Measurements from ENCODE around the gene GNAL.

The GNAL gene

GRCh38 chr18:11724781-11725180, 35.7 kb downstream of the GNAL start:
- CTCF ChIA-PET = interaction anchor here (7.1 kb wide), 1 partner anchor 68 kb away, joined by 112 read pairs; no protein-coding TSS in a partner anchor
- POLR2A ChIA-PET = no interaction called here

DNA sequence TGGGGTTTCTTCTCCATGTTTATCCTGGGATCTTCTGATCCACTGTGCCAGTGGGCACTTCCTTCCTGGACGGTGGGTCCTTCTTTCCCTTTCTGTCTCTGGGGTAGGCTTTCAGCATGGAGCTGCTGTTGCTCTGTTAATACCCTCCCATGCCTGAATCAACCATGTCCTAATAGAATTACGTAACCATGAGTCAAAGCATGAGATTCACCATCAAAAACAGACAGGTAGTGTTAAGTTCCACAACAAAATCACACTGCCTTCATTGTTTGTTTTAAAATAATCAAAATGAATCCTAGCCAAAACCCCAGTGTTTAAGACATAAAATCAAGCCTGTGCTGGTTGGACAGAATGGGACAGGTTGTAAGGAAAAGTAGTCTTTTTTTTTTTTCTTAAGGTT, 37.5 kb downstream of the GNAL start:
- no peak overlapping the region for H3K27ac ChIP-seq (ENCODE audit: extremely low read depth, low read depth, low read length)
- no peaks in the 10 kb centered on the region for H3K9me3 ChIP-seq (ENCODE audit: control insufficient read depth, insufficient read depth, low read depth, low read length)
- no peaks in the 10 kb centered on the region for H3K4me1 ChIP-seq (ENCODE audit: control insufficient read depth, insufficient read depth, low read length)
- no peak overlapping the region for H3K4me3 ChIP-seq (ENCODE audit: low read depth, low read length)
- POLR2A ChIA-PET = no interaction called here
- no peaks in the 10 kb centered on the region for H3K36me3 ChIP-seq (ENCODE audit: control insufficient read depth in 2 of 2, insufficient read depth in 1 of 2, low read length in 2 of 2)
- no peak for TF ChIP-seq ZNF324 (tag by site-specific recombination; IDR thresholded peaks at IDR 0.05)
- TF ChIP-seq ZNF571 (tag by site-specific recombination; IDR thresholded peaks at IDR 0.05) = no peak
- no peak for TF ChIP-seq ZNF426 (tag by site-specific recombination; IDR thresholded peaks at IDR 0.05)
- TF ChIP-seq ZNF677 (tag by site-specific recombination; IDR thresholded peaks at IDR 0.05) = no peak
- TF ChIP-seq ZNF19 (tag by site-specific recombination; IDR thresholded peaks at IDR 0.05; ENCODE audit: low read depth) = no peak
- no peak for TF ChIP-seq GLI2 (tag by site-specific recombination; IDR thresholded peaks at IDR 0.05; ENCODE audit: borderline replicate concordance, low read depth)
- TF ChIP-seq ZFP41 (tag by site-specific recombination; IDR thresholded peaks at IDR 0.05; ENCODE audit: borderline replicate concordance) = no peak
- no peak for TF ChIP-seq SCRT2 (tag by site-specific recombination; IDR thresholded peaks at IDR 0.05)
- no peak for TF ChIP-seq YY1 (tag by site-specific recombination; IDR thresholded peaks at IDR 0.05)
- TF ChIP-seq ZNF211 (tag by site-specific recombination; IDR thresholded peaks at IDR 0.05; ENCODE audit: low read depth) = no peak
- no peak for TF ChIP-seq ZNF561 (tag by site-specific recombination; IDR thresholded peaks at IDR 0.05; ENCODE audit: borderline replicate concordance)
- TF ChIP-seq ZNF664 (tag by site-specific recombination; IDR thresholded peaks at IDR 0.05) = no peak
- no peak for TF ChIP-seq ZNF112 (tag by site-specific recombination; IDR thresholded peaks at IDR 0.05)
- TF ChIP-seq ZNF768 (tag by site-specific recombination; IDR thresholded peaks at IDR 0.05) = no peak
- CTCF ChIA-PET = interaction anchor here (1.0 to 7.1 kb wide), 6 partner anchors 15 to 312 kb away, joined by 3 to 112 read pairs (median 4); no protein-coding TSS in a partner anchor

More at GRCh38 chr18:11724781-11725180, 35.7 kb downstream of the GNAL start:
- Histone ChIP-seq H3K36me3 (ENCODE audit: control insufficient read depth in 2 of 2, insufficient read depth in 1 of 2, low read length in 2 of 2) (no peaks in the 10 kb centered on the region), H3K9me3 (ENCODE audit: control insufficient read depth, insufficient read depth, low read depth, low read length) (no peaks in the 10 kb centered on the region), H3K27ac (ENCODE audit: extremely low read depth, low read depth, low read length) (no peak overlapping the region), H3K4me1 (ENCODE audit: control insufficient read depth, insufficient read depth, low read length) (no peaks in the 10 kb centered on the region), H3K4me3 (ENCODE audit: low read depth, low read length) (no peak overlapping the region)
- TF ChIP-seq ZNF121 (tag by site-specific recombination; IDR thresholded peaks at IDR 0.05) = no peak
- no peak for TF ChIP-seq FEZF1 (tag by site-specific recombination; IDR thresholded peaks at IDR 0.05)
- no peak for TF ChIP-seq ZNF610 (tag by site-specific recombination; IDR thresholded peaks at IDR 0.05; ENCODE audit: borderline replicate concordance)
- TF ChIP-seq ZNF140 (tag by site-specific recombination; IDR thresholded peaks at IDR 0.05) = no peak
- no peak for TF ChIP-seq ZNF776 (tag by site-specific recombination; IDR thresholded peaks at IDR 0.05; ENCODE audit: borderline replicate concordance)
- no peak for TF ChIP-seq ZNF514 (tag by site-specific recombination; IDR thresholded peaks at IDR 0.05)
- TF ChIP-seq ZNF747 (tag by site-specific recombination; IDR thresholded peaks at IDR 0.05) = no peak

DNA sequence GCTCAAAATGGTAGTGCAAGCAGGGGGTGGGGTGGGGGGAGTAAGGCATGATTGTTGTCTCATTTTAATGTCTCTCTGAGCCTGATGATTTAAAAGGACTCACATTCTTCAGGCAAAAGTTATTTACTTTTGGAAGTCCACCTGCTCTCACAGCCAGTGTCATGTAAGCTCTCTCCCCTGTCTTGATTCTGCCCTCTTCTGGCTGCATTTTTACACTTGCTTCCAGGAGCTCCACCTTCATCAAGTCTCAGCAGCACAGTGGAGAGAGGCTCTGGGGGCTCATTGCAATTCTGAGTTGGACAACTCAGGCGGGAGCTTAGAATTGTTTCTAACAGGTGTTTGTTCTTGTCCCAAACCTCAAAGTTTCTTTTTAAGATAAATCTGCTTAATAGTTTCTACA, 39.2 kb downstream of the GNAL start:
- POLR2A ChIA-PET = interaction anchor here (0.6 to 1.7 kb wide), 2 partner anchors 20 to 1625 kb away, joined by 3 read pairs; no protein-coding TSS in a partner anchor
- Histone ChIP-seq H3K4me1 (ENCODE audit: control insufficient read depth, insufficient read depth, low read length) (no peaks in the 10 kb centered on the region), H3K4me3 (ENCODE audit: low read depth, low read length) (no peak overlapping the region), H3K9me3 (ENCODE audit: control insufficient read depth, insufficient read depth, low read depth, low read length) (no peaks in the 10 kb centered on the region), H3K27ac (ENCODE audit: extremely low read depth, low read depth, low read length) (no peak overlapping the region), H3K36me3 (ENCODE audit: control insufficient read depth in 2 of 2, insufficient read depth in 1 of 2, low read length in 2 of 2) (no peaks in the 10 kb centered on the region)
- CTCF ChIA-PET = interaction anchor here (0.7 to 7.1 kb wide), 16 partner anchors 9 to 311 kb away, joined by 3 to 112 read pairs (median 4); no protein-coding TSS in a partner anchor
- TF ChIP-seq PRDM1 (tag by site-specific recombination; IDR thresholded peaks at IDR 0.05) (0 out of 2 replicates have a peak, but pooled peaks have one; percentile 28), SCRT1 (tag by site-specific recombination; IDR thresholded peaks at IDR 0.05; ENCODE audit: borderline replicate concordance) (no peak), ZNF223 (tag by site-specific recombination; IDR thresholded peaks at IDR 0.05) (no peak), ZNF398 (tag by site-specific recombination; IDR thresholded peaks at IDR 0.05) (no peak), ZNF654 (tag by site-specific recombination; IDR thresholded peaks at IDR 0.05; ENCODE audit: low read depth) (peak; percentile 32), ZSCAN16 (tag by site-specific recombination; IDR thresholded peaks at IDR 0.05) (no peak), WT1 (tag by site-specific recombination; IDR thresholded peaks at IDR 0.05) (no peak), ZNF561 (tag by site-specific recombination; IDR thresholded peaks at IDR 0.05; ENCODE audit: borderline replicate concordance) (no peak), ZNF677 (tag by site-specific recombination; IDR thresholded peaks at IDR 0.05) (no peak), ZNF302 (tag by site-specific recombination; IDR thresholded peaks at IDR 0.05; ENCODE audit: low read depth) (no peak), ZNF707 (tag by site-specific recombination; IDR thresholded peaks at IDR 0.05) (no peak), ZNF624 (tag by site-specific recombination; IDR thresholded peaks at IDR 0.05) (no peak)
- TF ChIP-seq, protein P1, sequence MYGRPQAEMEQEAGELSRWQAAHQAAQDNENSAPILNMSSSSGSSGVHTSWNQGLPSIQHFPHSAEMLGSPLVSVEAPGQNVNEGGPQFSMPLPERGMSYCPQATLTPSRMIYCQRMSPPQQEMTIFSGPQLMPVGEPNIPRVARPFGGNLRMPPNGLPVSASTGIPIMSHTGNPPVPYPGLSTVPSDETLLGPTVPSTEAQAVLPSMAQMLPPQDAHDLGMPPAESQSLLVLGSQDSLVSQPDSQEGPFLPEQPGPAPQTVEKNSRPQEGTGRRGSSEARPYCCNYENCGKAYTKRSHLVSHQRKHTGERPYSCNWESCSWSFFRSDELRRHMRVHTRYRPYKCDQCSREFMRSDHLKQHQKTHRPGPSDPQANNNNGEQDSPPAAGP (tag by site-specific recombination; IDR thresholded peaks at IDR 0.05) = no peak

All from HEK293 (cell line).